Hematopoietic multipotent progenitor cell treated with erythropoietin and hydrocortisone succinate and interleukin-3 and kit ligand, for 17 days (in vitro differentiated cells): Measurements from ENCODE around the gene CPPED1.
"Not testable (repeated sequence)": the region's sequence is repeated elsewhere in the genome, so short reads cannot be mapped to it uniquely, and the experiment has no call there.

Experiments
- DNase-seq: peaks from one replicate; pipeline ENCODE4 v3.0.0-alpha.2; 2015; ENCODE audit warnings: low spot score

Gene CPPED1

DNA sequence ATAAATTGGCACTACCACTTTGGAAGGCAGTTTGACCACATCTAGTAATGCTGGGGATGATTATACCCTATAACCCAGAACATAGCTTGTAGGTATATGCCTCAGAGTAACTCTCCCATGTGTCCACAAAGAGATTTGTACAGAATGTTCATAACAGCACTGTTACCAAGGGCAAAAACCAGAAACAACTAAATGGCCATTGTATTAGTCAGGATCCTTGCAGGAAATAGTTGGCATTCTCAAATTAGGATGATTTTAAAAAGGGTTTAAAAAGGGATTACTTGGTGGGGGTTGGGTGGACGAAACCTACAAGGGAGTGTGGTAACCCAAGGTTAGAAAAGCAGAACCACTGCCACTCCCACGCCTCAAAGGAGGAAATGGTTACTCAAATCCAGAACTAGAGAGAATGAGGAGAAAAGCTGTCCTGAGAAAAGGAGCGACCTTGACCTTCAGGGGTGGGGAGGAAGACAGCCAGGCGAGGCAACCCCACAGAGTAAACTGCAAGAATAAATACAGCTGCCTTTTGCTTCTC, 2.1 kb downstream of the CPPED1 start:
- DNase-seq: no peak

DNA sequence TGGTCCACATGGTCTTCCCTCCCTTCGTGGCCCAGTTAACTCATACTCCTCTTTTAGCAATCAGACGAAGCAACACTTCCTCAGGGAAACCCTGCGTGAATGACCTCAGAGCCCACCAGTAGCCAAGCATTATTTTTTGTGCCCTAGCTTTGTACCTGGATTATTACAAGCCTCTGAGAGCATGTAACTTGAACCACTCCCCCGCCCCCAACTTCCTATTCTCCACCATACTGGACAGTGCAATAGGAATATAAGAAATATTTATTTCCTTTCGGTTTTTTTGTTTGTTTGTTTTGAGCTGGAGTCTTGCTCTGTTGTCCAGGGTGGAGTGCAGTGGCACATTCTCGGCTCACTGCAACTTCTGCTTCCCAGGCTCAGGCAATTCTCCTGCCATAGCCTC, 2.9 kb downstream of the CPPED1 start:
- no peak for DNase-seq

DNA sequence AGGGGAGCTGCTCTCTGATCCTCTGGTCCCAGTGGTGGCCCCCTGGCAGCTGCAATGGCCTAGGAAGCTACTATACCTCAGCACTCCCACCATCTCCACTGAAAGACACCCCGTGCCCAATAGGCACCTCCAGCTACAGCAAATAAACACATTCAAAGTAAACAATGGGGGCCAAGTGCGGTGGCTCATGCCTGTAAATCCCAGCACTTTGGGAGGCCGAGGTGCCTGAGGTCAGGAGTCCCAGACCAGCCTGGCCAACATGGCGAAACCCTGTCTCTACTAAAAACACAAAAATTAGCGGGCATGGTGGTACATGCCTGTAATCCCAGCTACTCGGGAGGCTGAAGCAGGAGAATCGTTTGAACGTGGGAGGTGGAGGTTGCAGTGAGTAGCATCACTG, 3.7 kb downstream of the CPPED1 start:
- not testable (repeated sequence) for DNase-seq

DNA sequence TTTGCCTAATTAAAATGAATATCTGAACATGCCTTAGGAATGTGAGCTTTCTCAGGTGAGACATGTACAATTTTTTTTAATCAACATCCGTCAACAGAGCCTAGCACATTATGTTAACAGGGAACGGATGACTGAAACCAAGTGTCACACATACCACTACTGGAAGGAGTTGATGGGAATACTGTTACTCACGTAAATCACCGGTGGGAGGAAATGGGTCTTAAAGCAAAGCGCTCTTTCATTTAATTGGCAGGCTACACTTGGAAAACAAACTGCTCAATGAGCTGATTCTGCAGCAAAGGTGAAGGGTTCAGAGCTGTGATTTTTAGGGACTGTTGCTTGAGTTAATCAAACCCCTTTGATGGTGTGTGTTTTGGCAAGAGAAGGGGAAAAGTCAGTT, 4.8 kb downstream of the CPPED1 start:
- no peak for DNase-seq

DNA sequence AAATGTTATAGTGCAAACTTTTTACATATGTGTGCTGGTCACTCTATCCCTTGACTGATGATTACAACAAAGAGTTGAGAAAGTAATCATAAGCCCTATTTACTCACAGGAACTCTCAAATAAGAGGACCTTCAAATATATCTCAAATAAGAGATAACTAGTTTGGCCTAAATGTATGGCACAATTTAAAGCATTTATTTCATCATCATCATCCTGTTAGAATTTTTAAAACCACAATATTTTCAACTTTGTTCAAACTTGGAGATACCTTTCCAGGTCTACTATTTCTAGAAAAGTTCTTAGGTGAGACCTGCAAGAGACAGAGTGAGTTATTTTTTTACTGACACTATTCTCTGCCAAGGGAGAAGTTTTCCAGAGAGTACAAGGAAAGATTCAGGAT, 5.5 kb downstream of the CPPED1 start:
- no peak for DNase-seq

DNA sequence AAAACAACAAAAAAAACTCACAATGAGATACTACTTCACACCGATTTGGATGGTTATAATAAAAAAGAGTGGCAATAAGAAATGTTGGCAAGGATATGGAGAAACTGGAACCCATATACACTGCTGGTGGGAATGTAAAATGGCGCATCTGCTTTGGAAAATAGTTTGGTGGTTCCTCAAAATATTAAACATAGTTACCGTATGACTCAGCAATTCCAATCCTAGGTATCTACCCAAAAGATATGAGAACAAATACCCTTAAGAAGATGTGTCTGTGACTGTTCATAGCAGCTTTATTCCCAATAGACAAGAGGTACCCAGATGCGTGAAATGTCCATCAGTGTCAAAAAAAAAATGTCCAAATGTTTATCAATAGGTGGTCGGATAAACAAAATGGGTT, 7.2 kb downstream of the CPPED1 start:
- no peak for DNase-seq

DNA sequence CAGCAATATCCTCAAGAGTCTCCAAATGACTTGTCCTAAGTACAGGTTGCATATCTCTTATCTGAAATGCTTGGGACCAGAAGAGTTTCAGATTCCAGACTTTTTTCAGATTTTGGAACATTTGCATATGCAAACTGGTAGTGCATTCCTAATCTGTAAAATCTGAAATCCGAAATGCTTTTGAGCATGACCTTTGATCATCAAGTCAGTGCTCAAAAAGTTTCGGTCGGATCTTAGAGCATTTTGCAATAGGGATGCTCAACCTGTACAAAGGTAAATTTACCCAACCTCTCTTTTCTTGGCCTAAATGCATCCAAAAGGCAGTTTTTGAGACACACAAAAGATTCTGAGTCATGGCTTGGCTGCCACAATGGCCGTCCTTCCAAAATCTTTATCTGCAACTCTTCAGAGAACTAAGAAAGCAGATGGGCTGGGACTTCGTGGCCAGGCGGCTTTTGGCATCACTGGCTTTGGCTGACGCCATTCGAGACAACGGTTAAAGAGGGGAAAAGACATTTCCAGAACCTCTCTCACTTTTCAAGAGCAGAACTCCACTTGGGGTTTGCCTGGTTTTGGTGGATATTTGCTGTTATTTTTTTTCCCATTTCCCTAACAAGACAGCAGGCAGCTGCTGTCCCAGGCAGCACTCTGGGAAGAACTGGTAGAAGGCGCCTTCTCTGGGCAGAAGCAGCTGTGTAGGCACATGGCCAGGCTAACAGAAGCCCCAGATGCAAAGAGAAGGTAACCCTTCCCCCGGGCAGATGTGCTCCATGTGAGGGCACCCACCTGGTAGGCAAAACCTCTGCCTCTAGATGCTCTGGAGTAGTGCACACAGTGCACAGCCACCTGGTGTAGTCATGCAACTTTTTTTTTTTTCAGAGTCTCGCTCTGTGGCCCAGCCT, 8.9 kb downstream of the CPPED1 start:
- DNase-seq: no peak

DNA sequence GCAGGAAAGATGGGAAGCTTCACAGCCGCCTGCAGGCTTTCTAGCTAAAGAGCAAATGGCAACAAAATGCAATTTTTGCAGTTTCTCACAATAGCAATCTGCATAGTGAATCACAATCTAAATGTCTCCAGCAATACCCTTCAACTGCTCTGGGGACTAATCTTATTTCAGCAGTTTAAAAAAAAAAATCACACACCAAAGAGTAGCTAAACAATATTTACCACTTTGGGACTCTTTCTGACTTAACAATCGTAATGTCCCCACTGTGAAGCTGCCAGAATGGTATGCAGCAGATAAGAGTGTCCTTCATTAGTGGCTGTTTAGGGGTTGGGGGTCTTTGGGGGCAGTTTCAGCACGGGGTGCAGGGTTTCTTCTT, 9.8 kb downstream of the CPPED1 start:
- no peak for DNase-seq

DNA sequence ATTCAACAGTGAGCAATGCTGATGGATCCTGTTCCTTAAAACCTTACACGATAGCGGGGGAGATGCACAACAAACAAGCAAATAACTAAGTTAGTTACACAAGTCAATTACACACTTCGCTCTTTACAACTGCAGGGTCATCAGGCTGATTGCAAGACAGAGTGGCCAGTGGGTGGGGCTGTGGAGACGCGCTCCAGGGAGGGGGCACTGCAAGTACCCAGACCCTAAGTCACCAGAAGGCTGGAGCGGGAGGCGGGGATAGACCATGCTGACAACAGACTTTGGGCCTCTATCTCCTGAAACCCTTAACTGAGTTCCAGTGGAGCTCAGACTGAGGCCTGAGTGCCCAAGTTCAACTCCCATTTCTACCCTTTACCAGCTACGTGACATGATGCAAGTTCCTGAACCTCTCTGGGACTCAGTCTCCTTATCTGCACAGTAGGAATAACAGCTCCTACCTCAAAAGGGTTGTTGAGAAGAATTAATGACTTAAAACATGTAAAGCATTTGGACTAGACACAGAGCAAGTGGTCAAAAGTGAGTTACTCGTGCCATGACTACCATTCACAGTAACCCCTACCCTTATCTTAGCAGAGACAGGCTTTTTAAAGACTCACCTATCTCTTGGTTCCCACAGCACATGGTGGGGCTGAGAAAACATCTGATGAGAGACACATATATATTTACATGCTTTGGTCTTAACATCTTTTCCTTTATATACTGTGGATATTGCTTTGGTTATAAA, 10.4 kb downstream of the CPPED1 start:
- DNase-seq: peak; percentile 12

DNA sequence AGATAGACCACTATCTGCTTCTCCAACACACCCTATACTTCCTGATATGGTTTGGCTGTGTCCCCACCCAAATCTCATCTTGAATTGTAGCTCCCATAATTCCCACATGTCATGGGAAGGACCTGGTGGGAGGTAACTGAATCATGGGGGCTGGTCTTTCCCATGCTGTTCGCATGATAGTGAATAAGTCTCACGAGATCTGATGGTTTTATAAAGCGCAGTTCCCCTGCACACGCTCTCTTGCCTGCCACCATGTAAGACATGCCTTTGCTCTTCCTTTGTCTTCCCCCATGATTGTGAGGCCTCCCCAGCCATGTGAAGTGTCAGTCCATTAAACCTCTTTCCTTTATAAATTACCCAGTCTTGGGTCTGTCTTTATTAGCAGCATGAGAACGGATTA, 11.2 kb downstream of the CPPED1 start:
- DNase-seq: not testable (repeated sequence)

DNA sequence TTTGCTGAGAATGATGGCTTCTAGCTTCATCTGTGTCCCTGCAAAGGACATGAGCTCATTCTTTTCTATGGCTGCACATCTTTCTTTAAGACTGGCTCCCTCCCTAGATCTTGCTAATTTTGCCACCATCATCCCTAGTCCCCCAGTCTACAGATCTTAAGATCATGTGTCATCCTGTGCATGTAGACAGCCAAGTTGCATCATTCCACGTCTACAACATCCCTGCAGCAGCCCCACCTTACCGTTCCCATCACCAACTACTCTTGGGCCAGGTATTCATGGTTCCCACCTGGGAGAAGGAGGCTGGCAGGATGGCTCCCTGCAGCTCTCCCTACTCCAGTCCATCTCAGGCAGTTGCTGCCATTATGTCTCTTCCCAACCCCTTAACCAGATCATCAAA, 12.3 kb downstream of the CPPED1 start:
- no peak for DNase-seq

DNA sequence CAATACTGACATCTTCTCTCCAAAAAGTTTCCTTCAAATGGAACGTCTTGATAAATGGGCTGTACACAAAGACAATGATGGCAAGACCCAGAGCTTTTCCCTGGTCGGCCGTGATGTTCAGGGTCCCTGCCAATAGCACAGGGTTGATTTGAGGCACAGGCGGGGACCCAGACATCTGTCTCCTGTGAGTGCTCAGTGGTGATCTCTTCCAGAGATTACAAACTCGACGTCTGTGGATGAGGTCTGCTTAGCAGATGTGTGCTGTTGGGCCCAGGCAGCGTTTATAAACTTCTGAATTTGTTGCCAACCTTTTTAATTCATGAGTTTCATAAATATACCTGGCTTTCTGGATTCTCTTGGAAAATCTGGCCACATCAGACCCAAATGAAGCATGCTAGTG, 14.9 kb downstream of the CPPED1 start:
- DNase-seq: no peak

DNA sequence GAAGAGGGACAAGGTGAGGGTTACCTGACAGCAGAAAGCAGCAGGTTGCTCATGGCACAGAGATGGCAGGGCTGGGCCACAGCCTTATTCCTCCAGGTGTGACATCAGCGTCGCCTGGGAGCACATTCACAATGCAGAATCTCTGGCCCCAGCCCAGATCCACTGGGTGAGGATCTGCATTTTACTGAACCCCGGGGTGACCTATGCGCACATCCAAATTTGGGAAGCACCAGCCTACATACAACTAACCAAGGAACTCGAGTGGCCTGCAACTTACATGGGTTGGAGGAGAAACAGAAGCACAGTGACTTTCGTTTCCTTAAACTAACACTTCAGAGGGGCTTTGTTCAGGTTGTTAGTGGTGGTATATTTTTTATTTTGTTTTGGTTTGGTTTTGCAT, 17.6 kb downstream of the CPPED1 start:
- DNase-seq: no peak

DNA sequence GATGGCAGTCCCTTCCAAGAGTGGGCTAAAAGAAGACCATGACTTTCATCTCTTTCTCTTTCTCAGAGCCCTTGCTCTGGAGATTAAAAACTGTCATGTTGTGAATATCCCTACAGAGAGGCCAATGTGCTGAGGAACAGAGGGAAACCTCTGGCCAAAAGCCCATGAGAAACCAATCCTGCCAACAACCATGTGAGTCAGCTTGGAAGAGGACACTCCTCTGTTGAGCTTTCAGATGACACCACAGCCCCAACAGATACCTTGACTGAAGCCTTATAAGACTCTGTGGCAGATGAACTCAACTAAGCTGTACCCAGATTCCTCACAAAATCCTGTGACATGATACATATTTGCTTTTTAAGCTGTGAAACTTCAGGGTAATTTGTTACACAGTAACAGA, 19.6 kb downstream of the CPPED1 start:
- DNase-seq: no peak

DNA sequence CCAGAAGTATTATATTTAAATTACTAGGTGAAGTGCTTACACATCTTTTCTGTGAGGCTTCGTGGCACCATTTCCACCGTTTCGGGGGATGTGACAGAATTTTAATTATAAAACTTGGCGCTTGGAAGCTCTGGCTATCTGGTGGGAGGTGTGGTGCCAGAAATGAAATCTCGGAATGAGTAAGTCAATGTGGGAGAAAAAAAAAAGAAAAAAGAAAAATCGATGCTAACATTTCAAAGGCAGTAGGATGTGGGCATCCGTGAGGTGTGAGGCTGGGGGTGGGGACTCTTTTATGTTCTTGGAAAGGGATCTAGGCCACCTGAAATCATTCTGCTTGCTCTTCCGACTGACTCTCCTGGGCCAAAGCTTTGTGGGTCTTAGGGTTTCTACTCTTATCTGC, 21.9 kb downstream of the CPPED1 start:
- no peak for DNase-seq

DNA sequence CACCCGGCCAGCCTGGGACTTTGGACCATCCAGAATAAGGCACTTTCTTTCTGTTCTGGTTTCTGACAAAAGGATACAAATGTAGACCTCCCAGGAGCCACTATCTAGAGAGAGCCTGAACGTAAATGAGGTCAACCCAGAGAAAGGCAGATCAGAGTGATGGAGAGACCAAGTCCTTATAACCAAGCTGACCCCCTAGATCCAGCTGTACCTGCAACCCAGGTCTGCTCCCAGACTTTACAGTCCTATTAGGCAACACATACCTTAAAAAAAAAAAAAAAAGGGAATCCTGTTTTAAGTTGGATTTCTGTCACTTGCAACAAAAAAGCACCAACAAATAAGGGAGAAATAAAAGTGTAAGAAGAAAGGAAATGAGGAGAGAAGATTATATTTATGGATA, 23.2 kb downstream of the CPPED1 start:
- DNase-seq: no peak

DNA sequence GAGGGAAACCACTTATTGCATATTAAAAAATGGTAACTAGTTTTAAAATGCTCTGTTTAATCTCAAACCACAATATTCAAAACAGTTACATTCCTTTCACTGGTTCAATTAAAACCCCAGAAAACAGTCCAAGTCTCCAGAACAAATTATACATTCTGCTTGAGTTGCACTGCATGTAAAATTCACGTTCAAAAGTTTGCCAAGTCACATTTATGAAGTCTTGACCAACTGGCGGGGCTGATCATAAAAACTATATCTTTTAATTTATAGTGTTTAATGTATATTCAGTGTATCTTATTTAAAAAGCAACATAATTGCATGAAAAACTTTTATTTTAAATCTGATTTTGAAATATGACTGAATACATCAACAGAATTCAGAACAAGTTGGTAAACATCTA, 25.0 kb downstream of the CPPED1 start:
- no peak for DNase-seq

DNA sequence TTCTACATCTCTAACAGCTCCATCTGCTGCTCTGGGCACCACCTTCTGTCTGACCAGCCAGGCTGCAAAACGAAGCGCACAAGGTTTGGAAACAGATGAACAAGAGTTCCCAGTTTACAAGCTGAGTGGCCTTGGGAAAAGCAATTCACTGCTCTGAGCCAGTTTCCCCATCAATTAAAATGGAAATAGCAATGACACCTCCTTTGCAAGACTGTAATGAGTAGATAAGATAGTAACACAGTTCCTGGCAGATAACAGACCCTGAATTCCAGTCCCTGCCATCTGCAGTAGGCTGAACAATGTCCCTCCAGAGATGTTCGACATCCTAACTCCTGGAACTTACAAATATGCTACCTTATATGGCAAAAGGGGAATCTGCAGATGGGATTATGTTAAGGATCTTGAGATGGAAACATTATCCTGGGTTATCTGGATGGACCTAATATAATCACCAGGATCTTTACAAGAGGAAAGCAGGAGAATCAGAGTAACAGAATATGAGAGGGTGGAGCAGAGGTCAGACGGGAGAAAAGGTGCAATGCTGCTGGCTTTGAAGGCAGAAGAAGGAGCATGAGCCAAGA, 27.9 kb downstream of the CPPED1 start:
- DNase-seq: no peak

DNA sequence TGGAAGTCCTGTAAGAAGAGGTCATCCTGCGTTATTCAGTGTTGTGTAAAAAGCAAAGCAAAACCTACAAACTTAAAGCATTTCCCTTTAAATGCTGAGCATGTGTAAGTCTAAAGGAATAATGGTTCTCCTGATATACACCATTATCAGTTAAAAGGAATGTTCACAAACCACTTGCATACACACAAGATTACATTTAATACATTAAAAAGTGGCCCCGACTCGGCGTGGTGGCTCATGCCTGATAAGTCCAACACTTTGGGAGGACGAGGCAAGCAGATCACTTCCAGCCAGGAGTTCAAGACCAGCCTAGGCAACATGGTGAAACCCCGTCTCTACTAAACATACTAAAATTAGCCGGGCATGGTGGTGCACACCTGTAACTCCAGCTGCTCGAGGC, 30.5 kb downstream of the CPPED1 start:
- DNase-seq: no peak

DNA sequence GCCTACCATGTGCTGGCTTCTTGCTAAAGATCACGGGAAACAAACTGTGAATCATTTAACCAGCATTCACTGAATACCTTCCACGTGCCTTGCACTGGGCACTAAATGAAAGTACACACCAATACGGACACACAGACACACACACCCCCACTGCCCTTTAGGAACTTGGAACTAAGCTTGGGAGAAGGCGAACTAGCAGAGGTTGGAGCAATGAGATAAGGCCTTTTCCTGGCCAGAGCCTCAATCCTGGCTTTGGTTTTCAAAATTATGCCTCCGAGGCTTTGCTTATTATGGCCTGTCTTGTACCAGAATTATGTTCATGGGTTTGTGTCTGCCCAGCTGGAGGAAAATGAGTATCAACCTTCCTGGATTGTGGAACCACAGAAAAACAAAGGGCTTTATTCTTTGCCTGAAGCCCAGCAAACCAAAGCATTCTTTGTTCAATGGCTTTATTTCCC, 32.3 kb downstream of the CPPED1 start:
- no peak for DNase-seq

DNA sequence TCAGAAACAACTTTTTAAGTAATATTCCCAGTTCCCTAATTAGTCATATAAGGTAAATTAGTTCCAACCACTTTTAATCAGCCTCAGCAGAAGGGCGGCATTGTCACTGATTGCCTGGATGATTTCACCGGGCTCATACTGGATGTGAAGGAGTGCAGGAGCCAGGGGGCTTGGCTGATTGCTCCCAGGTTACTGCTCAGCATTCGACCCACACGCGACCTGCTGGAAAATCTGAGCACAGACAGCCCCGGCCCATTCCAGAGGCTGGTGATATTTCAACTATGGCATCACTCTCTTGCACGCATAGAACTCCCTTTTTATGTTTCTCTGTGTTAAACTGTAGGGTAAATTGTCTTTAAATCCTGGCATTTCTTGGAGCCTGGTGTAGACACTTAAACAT, 34.2 kb downstream of the CPPED1 start:
- no peak for DNase-seq

DNA sequence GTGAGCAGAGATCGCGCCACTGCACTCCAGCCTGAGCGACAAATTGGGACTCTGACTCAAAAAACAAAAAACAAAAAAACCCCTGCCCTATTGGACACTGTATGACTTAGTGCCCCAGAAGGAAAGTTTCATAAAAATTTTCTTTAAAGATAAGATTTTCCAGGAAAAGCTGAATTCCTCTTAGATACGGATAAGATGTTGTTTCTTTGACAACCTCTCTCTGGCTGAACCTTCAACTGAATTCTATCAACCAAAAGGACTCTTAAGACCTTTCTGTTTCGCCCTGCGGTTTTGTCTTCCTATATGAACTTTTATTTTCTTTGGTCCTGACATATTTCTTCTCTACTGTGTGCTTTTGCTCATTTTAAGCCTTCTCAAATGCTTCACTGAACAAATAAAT, 35.8 kb downstream of the CPPED1 start:
- DNase-seq: no peak

DNA sequence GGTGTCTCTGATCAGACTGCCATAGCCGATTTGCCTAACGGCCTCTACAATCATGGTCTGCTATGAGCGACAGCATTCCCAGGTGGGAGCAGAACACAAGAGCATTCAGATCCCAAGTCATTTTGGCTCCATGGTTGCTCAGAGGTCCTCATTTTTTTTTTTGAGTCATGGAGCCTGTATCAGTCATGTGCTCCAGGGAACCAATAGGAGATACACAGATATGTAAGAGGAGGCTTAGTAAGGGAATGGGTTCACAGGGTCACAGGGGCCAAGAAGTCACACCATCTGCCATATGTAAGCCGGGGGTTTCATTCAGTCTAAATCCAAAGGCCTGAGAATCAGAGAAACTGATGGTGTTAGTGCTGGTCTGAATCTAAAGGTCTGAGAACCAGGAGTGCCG, 36.8 kb downstream of the CPPED1 start:
- DNase-seq: no peak
